Keratinocyte (primary cell): ENCODE data around the gene STIP1.

Source experiments
- CTCF ChIP-seq, 3 experiments: IDR thresholded peaks in 1 of 3; conservative IDR thresholded peaks in 1 of 3; optimal IDR thresholded peaks in 1 of 3; 2 replicates in 2 of 3; 3 replicates in 1 of 3; pipeline versions ENCODE3 to v1.5.1; 2011; ENCODE audit warnings: low read length in 3 of 3, mild to moderate bottlenecking in 3 of 3, moderate library complexity in 2 of 3, control low read depth in 1 of 3, inconsistent platforms in 1 of 3; ENCODE audit not compliant: insufficient read depth in 2 of 3; ENCODE audit errors: extremely low read depth in 1 of 3
- EZH2 ChIP-seq: IDR thresholded peaks from one replicate; pipeline ENCODE4 v1.6.1; 2012; ENCODE audit warnings: inconsistent platforms, mild to moderate bottlenecking, low read length, moderate library complexity

- TF ChIP-seq CTCF (optimal IDR thresholded peaks at IDR 0.05 in 1 of 3, IDR thresholded peaks at IDR 0.05 in 1 of 3, conservative IDR thresholded peaks at IDR 0.05 in 1 of 3; ENCODE audit: extremely low read depth in 1 of 3, insufficient read depth in 2 of 3, low read length in 3 of 3) (no peak), EZH2 (no peak)
These were observed 20.7 kb downstream of the STIP1 start, which contains the start of gene FERMT3 for GRCh38 chr11:64206457-64207255.
